ENCODE data around the gene PNPLA7. TPM values are rescaled to one million over a fixed set of nuclear protein-coding genes. Genes with fewer than 3 reads are reported as not detected.

The PNPLA7 gene
- total and polyA plus RNA-seq, 10 of the 15 experiments (the other 5 are each of a cell fraction or from before 2014, with no cell fraction given): 0.04 to 0.85 (median 0.19) TPM; not detected in 1

GRCh38 chr9:137445275-137445807, 104.9 kb downstream of the PNPLA7 start:
- Histone ChIP-seq H3K27me3 (replicated peaks in 1 of 2; ENCODE audit: control insufficient read depth in 2 of 2, insufficient read depth in 2 of 2, low read length in 1 of 2) (no peaks in the 10 kb centered on the region), H4K20me1 (ENCODE audit: control insufficient read depth, insufficient read depth) (no peaks in the 10 kb centered on the region), H3K9me3 (replicated peaks; ENCODE audit: control insufficient read depth, insufficient read depth, low read length) (no peaks in the 10 kb centered on the region), H3K36me3 (ENCODE audit: control insufficient read depth in 2 of 2, insufficient read depth in 2 of 2, low read length in 1 of 2) (no peaks in the 10 kb centered on the region), H3K4me3 (no peak overlapping the region), H3K9ac (ENCODE audit: control insufficient read depth, insufficient read depth, low read length) (no peak overlapping the region), H3K27ac (ENCODE audit: control insufficient read depth, insufficient read depth) (no peak overlapping the region), H3K4me2 (ENCODE audit: control insufficient read depth, insufficient read depth) (peak overlapping the region; percentile 41), H3K79me2 (ENCODE audit: control insufficient read depth, insufficient read depth, low read length) (no peaks in the 10 kb centered on the region), H2AFZ (ENCODE audit: control insufficient read depth, low read depth, low read length) (peak overlapping the region; percentile 26), H3K4me1 (ENCODE audit: control insufficient read depth, insufficient read depth, low read length) (peaks cover 8% of the 10 kb centered on the region)
- ChIA-PET CTCF (interaction anchor here (0.7 to 3.9 kb wide), 14 partner anchors 14 to 208 kb away, joined by 3 to 25 read pairs (median 4); partner anchors contain the start of genes EXD3, NOXA1, NSMF and TOR4A), POLR2A (interaction anchor here (1.4 kb wide), 1 partner anchor 147 kb away, joined by 3 read pairs; no protein-coding TSS in a partner anchor), SMC1A (ENCODE audit: uncharacterized antibody, unreplicated experiment) (interaction anchor here (1.4 kb wide), 1 partner anchor 148 kb away, joined by 3 read pairs; no protein-coding TSS in a partner anchor), RAD21 (ENCODE audit: unreplicated experiment) (interaction anchor here (1.4 kb wide), 1 partner anchor 23 kb away, joined by 4 read pairs; the partner anchor contains the start of genes EXD3 and NOXA1)
- BruUV-seq (replicated peaks): no TSS peak
- intact Hi-C loops (cut with micrococcal nuclease; ENCODE audit: unreplicated experiment): loop anchor here (2.0 kb wide), 3 partner anchors 23 to 159 kb away; partner anchors contain the start of genes EXD3 and NOXA1
- peak; percentile 91 for ATAC-seq
- in situ Hi-C loops (cut with MboI): loop anchor here (5.0 kb wide), 1 partner anchor 153 kb away; no protein-coding TSS in a partner anchor
- peak; percentile 90 for FAIRE-seq
- WGBS (ENCODE audit: insufficient coverage, insufficient replicate concordance, low lambda C conversion rate, missing lambda C conversion rate): 13% methylated on average over 14 of the region's 14 CpGs
- DNase-seq (ENCODE audit: low read depth, low spot score): peak; percentile 40
- TF ChIP-seq POLR2A (IDR thresholded peaks at IDR 0.05; ENCODE audit: low read depth, low read length) (no peak), NFXL1 (IDR thresholded peaks at IDR 0.05; ENCODE audit: borderline replicate concordance) (no peak), MAX (IDR thresholded peaks at IDR 0.05; ENCODE audit: low read depth, low read length) (no peak), SIN3A (IDR thresholded peaks at IDR 0.05; ENCODE audit: low read depth, low read length) (no peak), GATAD2B (conservative IDR thresholded peaks at IDR 0.05; ENCODE audit: low read depth) (0 out of 2 replicates have a peak, but pooled peaks have one; percentile 35), RELB (IDR thresholded peaks at IDR 0.05; ENCODE audit: low read depth) (no peak; the same call in 1 of the 2 replicates), CEBPB (IDR thresholded peaks at IDR 0.05; ENCODE audit: borderline replicate concordance in 1 of 2, low read depth in 2 of 2, low read length in 2 of 2) (no peak), MTA2 (IDR thresholded peaks at IDR 0.05; ENCODE audit: low read depth) (0 out of 2 replicates have a peak, but pooled peaks have one; percentile 21), SREBF2 (IDR thresholded peaks at IDR 0.05; ENCODE audit: low read length) (no peak), MTA3 (IDR thresholded peaks at IDR 0.05; ENCODE audit: borderline replicate concordance, low read length) (no peak), MEF2A (IDR thresholded peaks at IDR 0.05; ENCODE audit: insufficient read depth, low read depth, low read length) (no peak), IKZF2 (IDR thresholded peaks at IDR 0.05) (no peak), NRF1 (conservative IDR thresholded peaks at IDR 0.05; ENCODE audit: low read depth, low read length) (no peak), STAT3 (IDR thresholded peaks at IDR 0.05; ENCODE audit: low read depth, low read length) (no peak), NR2C2 (IDR thresholded peaks at IDR 0.05; ENCODE audit: borderline replicate concordance, control insufficient read depth, insufficient read length, low read depth) (no peak)
- TF ChIP-seq, protein P1, sequence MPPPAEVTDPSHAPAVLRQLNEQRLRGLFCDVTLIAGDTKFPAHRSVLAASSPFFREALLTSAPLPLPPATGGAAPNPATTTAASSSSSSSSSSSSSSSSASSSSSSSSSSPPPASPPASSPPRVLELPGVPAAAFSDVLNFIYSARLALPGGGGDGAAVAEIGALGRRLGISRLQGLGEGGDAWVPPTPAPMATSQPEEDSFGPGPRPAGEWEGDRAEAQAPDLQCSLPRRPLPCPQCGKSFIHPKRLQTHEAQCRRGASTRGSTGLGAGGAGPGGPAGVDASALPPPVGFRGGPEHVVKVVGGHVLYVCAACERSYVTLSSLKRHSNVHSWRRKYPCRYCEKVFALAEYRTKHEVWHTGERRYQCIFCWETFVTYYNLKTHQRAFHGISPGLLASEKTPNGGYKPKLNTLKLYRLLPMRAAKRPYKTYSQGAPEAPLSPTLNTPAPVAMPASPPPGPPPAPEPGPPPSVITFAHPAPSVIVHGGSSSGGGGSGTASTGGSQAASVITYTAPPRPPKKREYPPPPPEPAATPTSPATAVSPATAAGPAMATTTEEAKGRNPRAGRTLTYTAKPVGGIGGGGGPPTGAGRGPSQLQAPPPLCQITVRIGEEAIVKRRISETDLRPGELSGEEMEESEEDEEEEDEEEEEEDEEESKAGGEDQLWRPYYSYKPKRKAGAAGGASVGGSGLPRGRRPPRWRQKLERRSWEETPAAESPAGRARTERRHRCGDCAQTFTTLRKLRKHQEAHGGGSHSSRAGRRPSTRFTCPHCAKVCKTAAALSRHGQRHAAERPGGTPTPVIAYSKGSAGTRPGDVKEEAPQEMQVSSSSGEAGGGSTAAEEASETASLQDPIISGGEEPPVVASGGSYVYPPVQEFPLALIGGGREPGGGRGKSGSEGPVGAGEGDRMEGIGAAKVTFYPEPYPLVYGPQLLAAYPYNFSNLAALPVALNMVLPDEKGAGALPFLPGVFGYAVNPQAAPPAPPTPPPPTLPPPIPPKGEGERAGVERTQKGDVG (CRISPR knock-in tag; IDR thresholded peaks at IDR 0.05): no peak
- TF ChIP-seq, protein P2, sequence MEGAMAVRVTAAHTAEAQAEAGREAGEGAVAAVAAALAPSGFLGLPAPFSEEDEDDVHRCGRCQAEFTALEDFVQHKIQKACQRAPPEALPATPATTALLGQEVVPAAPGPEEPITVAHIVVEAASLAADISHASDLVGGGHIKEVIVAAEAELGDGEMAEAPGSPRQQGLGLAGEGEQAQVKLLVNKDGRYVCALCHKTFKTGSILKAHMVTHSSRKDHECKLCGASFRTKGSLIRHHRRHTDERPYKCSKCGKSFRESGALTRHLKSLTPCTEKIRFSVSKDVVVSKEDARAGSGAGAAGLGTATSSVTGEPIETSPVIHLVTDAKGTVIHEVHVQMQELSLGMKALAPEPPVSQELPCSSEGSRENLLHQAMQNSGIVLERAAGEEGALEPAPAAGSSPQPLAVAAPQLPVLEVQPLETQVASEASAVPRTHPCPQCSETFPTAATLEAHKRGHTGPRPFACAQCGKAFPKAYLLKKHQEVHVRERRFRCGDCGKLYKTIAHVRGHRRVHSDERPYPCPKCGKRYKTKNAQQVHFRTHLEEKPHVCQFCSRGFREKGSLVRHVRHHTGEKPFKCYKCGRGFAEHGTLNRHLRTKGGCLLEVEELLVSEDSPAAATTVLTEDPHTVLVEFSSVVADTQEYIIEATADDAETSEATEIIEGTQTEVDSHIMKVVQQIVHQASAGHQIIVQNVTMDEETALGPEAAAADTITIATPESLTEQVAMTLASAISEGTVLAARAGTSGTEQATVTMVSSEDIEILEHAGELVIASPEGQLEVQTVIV (IDR thresholded peaks at IDR 0.05; ENCODE audit: borderline replicate concordance, partially characterized antibody): no peak

Measured in GM12878 (cell line).